ENCODE measurements around the gene NIPAL4. TPM values are rescaled to one million over a fixed set of nuclear protein-coding genes. Genes with fewer than 3 reads are reported as not detected.

The NIPAL4 gene
- total and polyA plus RNA-seq, 2 donors (not counting 3 experiments of a cell fraction or from before 2014, with no cell fraction given): not detected

GRCh38 chr5:157457391-157457790 is 2.6 kb upstream of the NIPAL4 start:
- H3K4me1 ChIP-seq (ENCODE audit: control insufficient read depth, extremely low read depth, insufficient read depth, low read length): no peaks in the 10 kb centered on the region
- BruUV-seq (replicated peaks): no TSS peak
- DNase-seq (ENCODE audit: low read depth, low spot score): no peak
- no peak overlapping the region for H3K4me3 ChIP-seq (replicated peaks in 1 of 3; ENCODE audit: insufficient read depth in 1 of 3, low read depth in 1 of 3, low read length in 3 of 3)
- H3K27ac ChIP-seq (ENCODE audit: insufficient read depth, low read depth, low read length): no peak overlapping the region
- no peaks in the 10 kb centered on the region for H4K20me1 ChIP-seq (replicated peaks; ENCODE audit: control insufficient read depth, extremely low read depth, insufficient read depth, low read length)
- dilution Hi-C loops (cut with MboI; ENCODE audit: extremely low pct_ligation_motif_present, low sequenced_read_pairs): no loop called here
- POLR2A ChIA-PET: no interaction called here
- no peaks in the 10 kb centered on the region for H3K9me3 ChIP-seq (replicated peaks; ENCODE audit: control insufficient read depth, insufficient read depth, low read length)
- H2AFZ ChIP-seq (ENCODE audit: low read depth, low read length): no peak overlapping the region
- peaks cover 21 to 29% of the 10 kb centered on the region in 2 experiments for H3K27me3 ChIP-seq (ENCODE audit: control insufficient read depth in 2 of 2, insufficient read depth in 2 of 2, low read length in 2 of 2)
- H3K9me1 ChIP-seq (replicated peaks; ENCODE audit: control insufficient read depth, extremely low read depth, insufficient read depth, low read length): no peaks in the 10 kb centered on the region
- H3K36me3 ChIP-seq (ENCODE audit: control insufficient read depth in 2 of 2, extremely low read depth in 1 of 2, insufficient read depth in 2 of 2, low read length in 2 of 2): no peaks in the 10 kb centered on the region
- no peak overlapping the region for H3K4me2 ChIP-seq (ENCODE audit: insufficient read depth, low read length)
- CTCF ChIA-PET: interaction anchor here (0.8 to 2.3 kb wide), 3 partner anchors 14 to 129 kb away, joined by 3 to 7 read pairs (median 4); no protein-coding TSS in a partner anchor
- TF ChIP-seq POLR2A (IDR thresholded peaks at IDR 0.05; ENCODE audit: low read depth, low read length) (no peak), POLR2AphosphoS5 (IDR thresholded peaks at IDR 0.05; ENCODE audit: insufficient read depth, low read depth, low read length) (no peak), GATA2 (IDR thresholded peaks at IDR 0.05; ENCODE audit: insufficient read depth, insufficient read length, low read depth, low read length) (no peak), EZH2 (IDR thresholded peaks at IDR 0.05; ENCODE audit: borderline replicate concordance, low read depth, low read length, severe bottlenecking) (no peak), JUN (IDR thresholded peaks at IDR 0.05; ENCODE audit: borderline replicate concordance, insufficient read depth, insufficient read length, low read depth) (no peak), CTCF (IDR thresholded peaks at IDR 0.05; ENCODE audit: extremely low read depth in 1 of 2, insufficient read depth in 1 of 2, low read depth in 1 of 2, low read length in 2 of 2) (no peak), MYC (IDR thresholded peaks at IDR 0.05; ENCODE audit: low read depth, low read length) (no peak), FOS (IDR thresholded peaks at IDR 0.05; ENCODE audit: borderline replicate concordance, insufficient read depth, low read length) (no peak)
- TF ChIP-seq, protein P1, sequence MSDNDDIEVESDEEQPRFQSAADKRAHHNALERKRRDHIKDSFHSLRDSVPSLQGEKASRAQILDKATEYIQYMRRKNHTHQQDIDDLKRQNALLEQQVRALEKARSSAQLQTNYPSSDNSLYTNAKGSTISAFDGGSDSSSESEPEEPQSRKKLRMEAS (IDR thresholded peaks at IDR 0.05; ENCODE audit: insufficient read depth, insufficient read length): no peak
- intact Hi-C loops (cut with micrococcal nuclease): no loop called here
- no peak for FAIRE-seq
- no peaks in the 10 kb centered on the region for H3K79me2 ChIP-seq (ENCODE audit: control insufficient read depth, insufficient read depth, low read length)
- no peak overlapping the region for H3K9ac ChIP-seq (replicated peaks; ENCODE audit: extremely low read depth, insufficient read depth, low read length)

Data from endothelial cell of umbilical vein (primary cell).